NCI-H526 treated with DMSO at 0.1 percent for 48 hours (cell line): ENCODE data around the gene GSG1L.

Experiments used
- DNase-seq: peaks from one replicate; lab custom pipeline; 2025; lab: John Stamatoyannopoulos, UW

GSG1L gene

GRCh38 chr16:27773344-27773743 lies 290.2 kb downstream of the GSG1L start:
- DNase-seq, result no peak

DNA sequence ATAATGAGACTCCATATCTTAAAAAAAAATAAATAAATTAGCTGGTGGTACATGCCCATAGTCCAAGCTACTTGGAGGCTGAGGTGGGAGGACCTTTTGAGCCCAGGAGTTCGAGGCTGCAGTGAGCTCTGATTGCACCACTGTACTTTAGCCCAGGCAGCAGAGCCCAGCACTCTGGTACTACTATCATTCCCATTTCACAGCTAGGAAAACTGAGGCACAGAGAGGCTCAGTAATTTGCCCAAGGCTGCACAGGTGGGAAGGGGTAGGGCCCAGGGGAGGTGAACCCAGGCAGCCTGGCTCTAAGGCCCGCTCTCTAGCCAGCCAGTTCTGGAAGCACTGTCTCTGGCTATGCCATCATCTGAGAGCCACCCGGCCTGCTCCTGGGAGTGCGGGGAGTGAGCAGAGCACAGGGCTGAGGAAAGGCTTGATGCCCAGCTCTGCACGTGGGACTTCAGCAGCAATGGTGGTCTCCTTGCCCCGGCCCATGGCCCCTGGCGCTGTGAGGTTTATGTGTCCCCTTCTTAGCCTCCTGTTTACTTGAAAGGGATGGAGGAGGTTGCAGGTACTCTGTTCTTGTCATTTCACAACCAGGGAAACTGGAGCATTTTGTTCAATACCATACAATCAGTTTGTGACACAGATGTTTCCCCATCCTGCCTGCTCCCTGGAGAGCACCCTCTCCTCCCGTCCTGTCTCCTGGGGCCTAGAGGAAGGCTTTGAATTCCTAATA lies 291.3 kb downstream of the GSG1L start:
- no peak for DNase-seq

DNA sequence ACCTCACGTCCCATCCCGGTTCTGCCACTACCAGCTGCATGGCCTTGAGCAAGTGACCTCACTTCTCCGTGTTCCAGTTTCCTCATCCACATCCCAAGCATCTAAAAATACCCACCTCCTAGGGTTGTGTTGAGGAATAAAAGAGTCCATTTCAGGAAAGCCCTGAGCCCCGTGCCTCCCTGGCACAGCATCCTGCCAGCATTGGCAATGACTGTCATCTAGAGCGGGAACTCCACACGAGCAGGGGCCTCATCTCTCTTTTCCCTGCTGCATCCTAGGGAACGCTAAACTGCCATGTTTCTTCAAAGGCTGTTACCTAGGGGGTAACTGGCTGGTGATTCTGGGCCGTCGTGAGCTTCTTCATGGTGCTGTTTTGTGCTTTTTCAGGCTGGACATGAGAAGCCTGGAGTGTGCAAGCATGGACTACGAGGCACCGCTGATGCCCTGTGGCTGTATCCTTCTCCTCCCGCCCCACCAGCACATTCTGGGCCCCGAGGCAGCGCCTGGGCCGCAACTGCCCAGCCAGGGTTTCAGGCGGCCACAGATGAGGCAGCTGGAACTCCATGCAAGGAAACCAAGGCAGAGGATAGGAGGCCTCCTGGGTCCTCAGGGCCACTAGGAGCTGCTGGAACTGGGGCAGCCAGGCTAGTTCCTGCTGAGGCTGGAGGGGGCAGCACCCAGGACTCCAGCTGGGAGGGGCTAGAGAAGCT lies 292.2 kb downstream of the GSG1L start:
- no peak for DNase-seq

DNA sequence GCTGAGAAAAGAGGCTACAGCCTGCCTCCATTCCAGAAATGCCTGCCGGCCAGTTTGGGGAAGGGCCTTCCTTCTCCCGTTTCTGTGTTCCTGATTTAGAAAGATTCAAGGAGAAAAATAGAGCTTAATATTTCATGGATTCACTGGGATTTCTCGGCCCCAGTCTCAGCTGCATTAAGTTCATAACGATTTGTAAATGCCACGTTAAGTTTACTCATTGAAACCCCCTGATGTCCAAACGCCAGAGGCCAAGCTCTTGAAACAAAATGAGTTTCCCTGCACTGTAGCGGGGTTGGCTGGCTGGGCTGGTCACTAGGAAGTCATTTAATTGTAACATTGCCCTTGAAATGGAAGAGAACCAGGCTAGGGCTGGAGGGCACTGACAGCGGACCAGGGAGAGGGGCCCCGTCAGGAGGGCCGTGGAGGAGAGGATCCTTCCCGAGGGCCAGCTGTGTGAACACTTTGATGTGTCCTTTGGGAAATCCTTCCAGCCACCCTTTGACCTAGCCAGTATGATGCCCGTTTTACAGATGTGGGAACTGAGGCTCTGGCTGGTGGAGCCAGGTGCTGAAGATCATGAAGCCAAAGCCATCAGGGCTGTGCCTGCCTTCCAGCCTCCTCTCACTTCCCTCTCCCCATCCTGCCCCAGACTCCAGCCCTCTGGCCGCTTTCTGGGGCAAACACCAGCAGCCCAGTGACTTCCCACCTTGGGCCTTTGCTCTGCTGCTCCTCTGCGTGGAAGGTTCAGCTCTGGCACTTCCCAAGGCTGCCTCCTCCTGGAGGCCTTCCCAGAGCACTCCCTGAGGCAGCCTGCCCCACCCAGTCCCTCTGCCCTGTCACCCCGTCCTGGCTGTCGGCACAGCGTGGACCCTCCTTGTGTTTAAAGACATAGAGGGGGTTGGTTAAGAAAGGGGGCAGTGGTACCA lies 293.0 kb downstream of the GSG1L start:
- DNase-seq, result no peak

- DNase-seq, result no peak
Measured at GRCh38 chr16:27769561-27770255, 293.8 kb downstream of the GSG1L start.

GRCh38 chr16:27768651-27769272 lies 294.8 kb downstream of the GSG1L start:
- no peak for DNase-seq

DNA sequence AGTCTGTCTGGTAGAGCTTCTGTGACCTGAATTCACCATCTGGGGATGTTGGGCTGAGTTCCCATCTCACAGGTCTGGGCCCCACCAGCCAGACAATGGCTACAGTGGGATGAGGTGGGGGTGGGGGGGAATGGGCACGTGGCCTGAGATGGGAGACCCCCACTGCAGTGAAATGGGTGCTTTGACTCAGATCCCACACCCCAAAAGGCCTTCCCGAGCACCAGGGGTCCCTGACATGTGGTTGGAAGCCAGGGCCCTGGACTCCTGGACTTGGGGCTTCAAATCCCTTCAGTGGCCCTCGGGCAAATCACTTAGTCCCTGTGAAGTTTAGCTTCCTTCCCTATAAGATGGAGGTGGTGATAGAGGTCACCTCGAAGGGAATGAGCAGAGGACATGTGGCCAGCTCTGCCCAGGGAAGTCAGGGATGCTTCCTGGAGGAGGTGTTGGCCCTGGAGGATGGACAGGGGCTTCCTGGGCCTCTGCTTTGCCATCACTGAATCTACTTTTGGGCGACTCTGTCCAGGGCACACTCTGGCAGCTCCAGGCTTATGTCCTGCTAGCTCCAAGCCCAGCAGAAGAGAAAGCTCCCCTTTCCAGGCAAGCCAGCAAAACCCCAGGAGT lies 295.4 kb downstream of the GSG1L start:
- DNase-seq, result no peak

- DNase-seq, result no peak
Measured at GRCh38 chr16:27767081-27767480, 296.4 kb downstream of the GSG1L start.

GRCh38 chr16:27766236-27766925 lies 297.1 kb downstream of the GSG1L start:
- DNase-seq, result no peak

GRCh38 chr16:27764869-27765675 lies 298.4 kb downstream of the GSG1L start:
- no peak for DNase-seq

- DNase-seq, result no peak
Measured at GRCh38 chr16:27764427-27764826, 299.1 kb downstream of the GSG1L start.

DNA sequence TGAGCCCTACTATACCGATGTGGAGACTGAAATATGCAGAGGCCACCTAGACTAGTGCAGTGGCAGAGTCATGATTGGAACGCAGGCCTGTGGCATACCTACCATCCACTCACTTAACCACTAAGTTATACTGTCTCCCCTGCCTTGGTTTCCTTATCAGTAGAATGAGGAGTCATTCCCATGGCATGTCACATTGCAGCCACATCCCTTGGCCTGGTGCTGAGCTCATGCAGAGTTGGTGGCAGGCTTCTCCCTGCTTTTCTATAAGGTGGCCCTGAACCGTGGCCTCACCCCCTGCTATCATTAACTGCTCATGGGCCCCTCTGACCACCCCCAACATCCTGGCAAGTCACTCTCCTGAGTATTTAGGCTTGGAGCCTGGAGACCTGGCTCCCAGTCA lies 301.1 kb downstream of the GSG1L start:
- DNase-seq, result no peak

DNA sequence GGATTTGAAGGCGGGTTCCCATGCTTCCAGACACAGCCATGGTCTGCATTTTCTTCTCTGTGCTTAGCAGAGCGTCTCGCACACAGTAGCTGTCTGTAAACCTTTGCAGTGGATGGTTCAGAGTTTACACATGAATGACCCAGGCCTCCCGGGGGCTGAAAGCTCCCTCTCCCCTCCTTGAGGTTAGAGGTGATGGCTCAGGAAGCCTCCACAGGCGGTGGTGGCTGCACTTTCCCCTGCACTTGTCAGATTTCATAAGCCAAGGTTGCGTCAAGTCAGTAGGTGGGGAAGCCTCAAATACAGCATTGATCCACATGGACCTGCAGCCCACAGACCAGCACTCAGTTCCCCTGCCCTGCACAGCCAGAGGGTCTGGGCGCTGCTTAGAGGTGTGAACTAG lies 301.7 kb downstream of the GSG1L start:
- DNase-seq, result no peak

DNA sequence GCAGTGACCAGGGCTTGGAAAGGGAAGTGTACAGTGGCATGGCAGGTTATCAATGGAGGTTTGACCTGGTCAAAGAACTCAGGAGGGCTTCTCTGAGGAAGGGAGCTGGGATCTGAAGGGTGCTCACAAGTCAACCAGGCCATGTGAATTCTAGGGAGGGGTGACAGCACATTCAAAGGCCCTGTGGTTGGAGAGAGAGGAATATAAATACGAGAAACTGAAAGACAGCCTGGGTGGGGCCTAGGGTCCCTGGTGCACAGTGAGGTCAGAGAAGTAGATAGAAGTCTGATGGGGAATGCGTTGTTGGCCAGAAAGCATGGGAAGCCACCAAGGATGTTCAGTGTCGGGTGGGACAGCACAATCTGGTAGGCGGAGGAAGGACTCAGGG lies 302.7 kb downstream of the GSG1L start:
- no peak for DNase-seq

DNA sequence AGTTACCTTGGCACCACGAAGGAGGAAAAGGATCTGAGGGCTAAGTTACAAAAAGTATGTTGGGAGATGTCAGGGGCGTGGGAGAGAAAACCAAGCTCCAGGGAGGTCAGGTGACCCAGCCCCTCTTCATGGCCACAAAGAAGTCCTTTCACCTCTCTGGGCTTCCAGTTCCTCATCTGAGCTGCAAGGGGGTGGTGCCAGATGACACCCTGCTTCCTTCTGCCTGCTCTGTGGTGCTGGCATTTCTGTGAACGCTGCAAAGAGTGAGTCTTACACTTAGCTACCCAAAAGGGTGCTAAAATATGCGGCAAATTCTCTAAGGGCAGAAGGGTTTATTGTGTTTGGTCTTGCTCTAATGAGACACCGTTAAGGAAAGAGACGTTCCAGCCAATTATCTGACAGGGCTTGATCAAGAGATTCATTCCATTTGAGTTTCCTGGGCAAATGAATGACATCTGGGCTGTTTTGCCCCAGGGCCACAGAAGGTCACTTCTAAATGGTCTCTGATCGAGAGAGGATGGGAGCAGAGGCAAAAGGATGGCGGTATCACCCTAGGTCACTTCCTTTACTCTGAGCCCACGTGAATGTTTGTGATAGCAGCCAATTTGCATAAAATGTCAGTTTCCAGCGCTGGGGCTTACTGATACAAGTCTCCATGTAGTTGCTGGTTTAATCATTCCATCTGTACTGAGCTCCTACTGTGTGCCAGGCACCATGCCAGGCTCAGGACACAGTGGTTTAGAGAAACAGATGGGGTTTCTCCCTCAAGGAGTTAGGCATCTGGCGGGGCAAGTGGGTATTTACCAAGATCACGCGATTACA lies 303.3 kb downstream of the GSG1L start:
- DNase-seq, result no peak

DNA sequence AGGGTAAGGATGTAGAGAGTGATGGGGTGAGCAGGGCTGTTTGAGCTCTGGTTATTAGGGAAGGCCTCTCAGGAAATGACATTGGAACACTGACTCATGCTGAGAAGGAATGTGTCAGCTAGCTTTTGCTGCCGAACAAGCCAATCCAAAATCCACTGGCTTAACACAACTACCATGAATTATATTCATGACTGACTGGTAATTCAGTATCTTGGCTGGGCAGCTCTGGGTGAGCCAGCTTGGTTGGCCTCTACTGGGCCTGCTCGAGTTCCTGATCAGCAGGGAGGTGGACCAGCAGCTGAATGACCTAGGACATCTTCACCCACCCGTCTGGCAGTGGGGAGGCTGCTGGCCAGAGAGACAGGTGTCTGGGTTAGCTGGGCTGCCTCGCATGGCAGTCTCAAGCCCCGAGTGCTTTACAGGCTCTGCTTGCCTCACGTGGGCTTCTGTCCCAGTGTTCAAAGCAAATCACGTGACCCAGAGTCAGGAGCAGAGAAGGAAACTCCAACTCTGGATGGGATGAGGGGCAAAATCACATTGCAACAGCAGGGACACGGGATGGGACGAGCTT lies 304.1 kb downstream of the GSG1L start:
- no peak for DNase-seq

- no peak for DNase-seq
Measured at GRCh38 chr16:27758544-27758943, 305.0 kb downstream of the GSG1L start.

DNA sequence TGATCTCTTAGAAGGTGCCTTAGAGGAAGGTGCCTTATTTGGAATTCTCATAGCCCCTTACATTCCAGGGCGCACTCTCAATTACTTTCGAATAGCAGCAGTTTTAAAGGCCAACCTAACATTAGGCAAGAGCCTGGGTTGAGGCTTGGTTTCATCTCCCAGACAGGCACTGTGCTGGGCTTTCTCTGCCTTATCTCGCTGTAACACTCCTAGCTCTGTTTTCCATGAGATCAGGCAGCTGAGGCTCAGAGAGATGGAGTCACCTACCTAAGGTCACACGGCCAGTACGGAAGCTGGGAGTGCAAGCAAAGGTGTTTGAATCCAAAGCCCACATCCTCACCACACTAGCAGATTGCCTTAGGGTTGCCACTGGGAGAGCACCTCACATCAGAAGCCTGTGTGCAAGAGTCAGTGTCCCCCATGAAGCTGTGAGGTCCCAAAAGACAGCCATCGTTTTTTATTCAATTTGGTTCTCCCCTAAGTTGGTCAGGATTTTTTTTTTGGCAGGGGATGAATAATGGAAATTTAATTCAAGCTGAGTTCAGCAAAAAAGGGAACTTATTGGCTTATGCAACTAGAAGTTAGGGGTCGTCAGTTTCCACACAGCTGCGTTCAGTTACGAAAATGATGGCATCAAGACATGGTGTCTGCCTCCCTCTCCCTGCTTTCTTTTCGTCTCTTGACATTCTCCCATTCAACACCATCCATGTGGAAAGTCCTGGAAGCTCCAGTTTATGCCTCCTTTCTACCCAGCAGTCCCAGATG lies 307.1 kb downstream of the GSG1L start:
- DNase-seq, result no peak
